GM04503 (cell line): ENCODE data around the gene AOPEP.

ENCODE experiments used
- DNase-seq: peaks from one replicate; pipeline ENCODE4 v3.0.0-alpha.2; 2012; ENCODE audit warnings: low read depth

AOPEP gene

GRCh38 chr9:95116002-95116807 is 389.7 kb downstream of the AOPEP start:
- no peak for DNase-seq

GRCh38 chr9:95116808-95117204 is 390.3 kb downstream of the AOPEP start:
- no peak for DNase-seq

DNA sequence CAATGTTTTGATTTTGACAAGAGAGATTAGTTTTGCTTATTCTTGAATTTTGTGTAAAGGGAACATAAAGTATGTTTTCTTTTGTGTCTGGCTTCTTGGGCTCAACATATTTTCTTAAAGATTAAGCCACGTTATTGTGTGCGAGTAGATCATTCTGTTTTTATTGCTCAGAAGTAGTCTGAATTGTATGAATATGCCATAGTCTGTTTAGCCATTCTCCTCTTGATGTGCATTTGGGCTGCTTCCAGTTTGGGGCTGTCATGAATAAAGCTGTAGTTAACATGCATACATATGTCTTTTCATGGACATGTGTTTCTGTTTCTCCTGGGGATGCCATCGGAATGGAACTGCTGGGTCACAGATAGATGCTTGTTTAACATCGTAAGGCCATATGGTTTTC is 392.1 kb downstream of the AOPEP start:
- DNase-seq = no peak

DNA sequence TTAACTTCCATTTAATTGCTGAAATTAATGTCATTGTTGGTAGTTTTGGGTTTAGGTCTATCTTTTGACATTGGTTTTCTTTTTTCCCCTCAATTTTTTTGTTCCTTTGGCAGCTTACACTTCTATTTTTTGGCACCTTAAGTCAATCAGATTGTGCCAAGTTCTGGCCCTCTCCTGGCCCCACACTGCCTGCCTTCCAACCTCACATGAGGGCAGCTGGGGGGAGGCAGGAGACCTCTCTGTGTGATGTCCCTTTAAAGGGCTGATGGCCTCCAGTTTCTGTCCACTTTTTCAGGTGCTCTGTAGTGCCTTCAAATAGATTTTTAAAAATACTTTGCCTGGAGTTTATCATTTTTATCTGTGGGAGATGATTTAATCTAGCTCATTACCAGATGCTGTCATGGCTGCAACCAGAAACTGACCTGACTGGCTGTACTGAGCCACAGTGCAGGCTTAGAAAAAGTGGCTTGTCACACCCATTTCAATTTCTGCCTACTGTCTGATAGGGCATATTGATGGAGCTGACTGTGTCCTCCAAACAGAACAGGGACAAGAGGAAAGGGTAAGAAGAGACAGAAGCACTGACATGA is 394.4 kb downstream of the AOPEP start:
- DNase-seq = no peak

DNA sequence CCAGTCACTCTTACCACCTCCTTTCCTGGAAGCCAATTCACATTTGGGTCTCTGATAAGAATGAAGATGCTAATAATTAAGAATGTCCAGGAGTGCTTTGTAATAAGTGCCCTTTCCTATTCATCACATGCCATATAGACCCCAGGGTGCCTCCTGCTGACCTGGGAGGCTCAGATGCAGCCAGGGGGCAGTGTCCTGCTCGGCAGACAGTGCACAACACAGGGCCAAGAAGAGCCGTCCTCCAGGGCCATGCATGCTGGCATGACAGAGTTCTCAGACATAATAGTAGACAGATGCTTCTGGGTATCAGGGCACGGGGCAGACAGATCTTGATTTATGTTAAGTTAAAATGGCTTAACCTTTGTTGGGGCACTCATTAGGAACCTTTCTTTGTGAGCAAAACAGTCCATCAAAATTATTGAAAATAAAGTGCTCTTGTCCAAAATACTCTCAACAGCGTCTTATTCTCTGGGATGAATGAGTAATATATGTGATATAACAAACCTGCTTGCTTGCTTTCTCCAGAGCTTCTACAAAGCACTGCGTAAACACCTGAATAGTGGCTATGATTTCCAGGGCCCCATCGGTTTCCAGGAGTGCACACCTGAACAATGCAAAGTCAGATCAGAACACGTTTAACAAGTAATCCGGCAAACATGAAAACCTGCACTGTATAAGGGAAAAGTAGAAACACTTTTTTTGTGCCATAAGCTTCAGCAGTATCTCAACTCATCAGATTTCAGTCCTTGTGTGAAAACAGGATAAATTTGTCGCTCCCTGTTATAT is 398.3 kb downstream of the AOPEP start:
- no peak for DNase-seq

DNA sequence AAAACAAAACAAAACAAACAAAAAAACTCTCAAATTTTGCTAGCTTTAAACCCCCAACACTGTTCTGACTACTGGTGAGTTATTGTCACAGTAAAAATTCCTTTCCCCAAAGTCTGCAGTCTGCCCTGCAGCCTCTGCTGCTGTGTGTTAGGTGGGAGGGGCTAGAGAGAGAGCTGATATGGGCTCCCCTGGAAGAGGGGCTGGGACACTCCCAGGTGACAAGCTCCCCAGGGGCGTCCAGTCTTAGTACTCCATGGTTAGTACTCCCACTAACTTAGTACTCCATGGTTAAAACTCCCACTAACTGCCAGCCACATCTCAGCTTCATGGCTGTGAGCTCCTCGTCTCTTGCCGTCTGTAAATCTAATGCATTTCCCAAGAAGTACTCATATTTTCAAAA is 399.2 kb downstream of the AOPEP start:
- DNase-seq = no peak

DNA sequence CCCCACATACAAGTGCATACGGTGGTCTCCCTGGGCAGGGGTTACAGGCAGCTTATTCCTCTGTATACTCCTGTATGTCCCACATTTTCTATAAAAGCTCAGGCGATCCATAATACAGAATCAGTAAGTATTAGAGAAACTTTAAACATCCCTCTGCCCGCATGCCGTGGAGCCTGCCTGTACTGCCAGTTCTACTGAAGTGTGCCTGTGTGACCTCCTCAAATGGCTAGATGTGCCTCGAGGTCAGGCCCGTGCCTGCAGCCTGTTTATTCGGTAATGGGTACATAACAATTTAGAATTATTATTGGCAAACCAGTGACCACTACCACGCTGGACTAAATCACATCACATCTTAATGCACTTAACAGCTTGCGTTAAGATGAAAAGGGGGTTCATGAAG is 400.2 kb downstream of the AOPEP start:
- DNase-seq = no peak

DNA sequence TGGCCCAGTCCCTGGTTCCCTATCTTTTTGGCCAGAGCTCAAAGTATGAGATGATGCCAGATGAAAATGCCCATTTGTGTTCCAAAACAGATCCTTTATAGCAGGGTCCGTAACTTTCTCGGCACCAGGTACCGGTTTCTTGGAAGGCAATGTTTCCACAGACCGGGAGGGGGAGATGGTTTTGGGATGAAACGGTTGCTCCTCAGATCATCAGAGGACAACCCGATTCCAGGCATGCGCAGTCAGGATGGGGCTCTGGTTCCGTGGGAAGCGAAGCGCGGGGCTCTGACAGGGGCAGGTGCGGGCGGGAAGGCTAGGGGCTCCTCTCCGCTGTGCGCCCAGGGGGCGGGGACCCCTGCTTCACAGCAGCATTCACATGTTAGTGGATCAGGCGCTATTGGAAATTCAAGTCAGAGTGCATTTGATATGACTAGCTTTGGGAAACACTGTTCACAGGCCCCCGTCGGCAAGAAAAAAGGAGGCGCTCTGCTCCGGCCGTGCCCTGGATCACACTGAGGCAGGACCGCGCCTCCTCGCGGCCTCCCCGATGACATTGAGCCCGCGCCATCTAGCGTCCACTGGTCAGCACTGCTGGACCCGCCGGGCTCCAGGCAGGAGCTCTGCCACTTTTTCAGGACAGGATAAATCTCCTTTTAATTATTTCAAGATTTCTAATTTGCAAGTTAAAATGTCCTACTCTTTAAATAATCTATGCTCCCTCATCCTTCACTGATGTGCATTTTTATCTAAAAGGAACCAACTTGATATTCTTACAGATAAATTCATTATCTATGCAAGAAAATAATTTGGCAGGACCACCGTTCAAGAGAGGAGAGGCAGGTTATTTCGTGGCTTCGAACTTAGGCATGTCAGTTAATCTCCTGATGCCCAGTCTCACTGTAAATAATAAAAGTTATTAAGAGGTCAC is 401.0 kb downstream of the AOPEP start:
- DNase-seq = no peak

DNA sequence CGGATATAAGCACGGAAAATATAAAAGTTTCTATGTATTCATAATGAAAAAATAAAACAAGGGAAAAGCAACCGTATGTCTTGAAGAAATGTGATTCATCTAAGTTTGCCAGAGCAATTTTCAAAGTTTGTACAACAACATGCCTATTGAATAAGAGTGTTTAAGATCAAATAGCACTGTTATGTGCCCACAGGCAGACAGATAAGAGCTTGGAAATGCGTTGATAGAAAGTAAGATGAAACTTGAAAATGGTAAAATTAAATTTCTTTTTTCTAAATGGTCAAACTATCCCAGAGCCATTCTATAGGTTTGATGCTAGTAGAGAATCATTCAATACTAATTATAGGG is 401.7 kb downstream of the AOPEP start:
- DNase-seq = no peak

GRCh38 chr9:95129476-95130291 is 403.2 kb downstream of the AOPEP start:
- no peak for DNase-seq

DNA sequence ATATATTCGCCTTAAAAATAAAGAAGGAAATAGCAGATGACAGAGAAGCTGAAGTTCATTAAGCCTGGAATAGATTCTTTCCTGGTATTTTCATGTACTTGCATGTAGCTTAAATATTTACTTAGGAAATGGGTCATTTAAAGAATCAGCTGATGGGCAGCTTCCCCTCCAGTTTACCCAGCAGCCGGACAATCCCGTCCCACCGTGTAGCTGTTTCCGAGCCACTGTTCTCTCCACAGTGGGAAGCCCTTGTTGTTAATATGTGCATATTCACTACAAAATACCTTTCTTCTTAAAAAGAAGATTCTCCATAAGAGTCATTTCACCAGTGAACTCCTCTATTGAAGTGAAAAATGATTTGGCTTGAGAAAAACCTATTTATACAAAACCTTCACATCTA is 404.0 kb downstream of the AOPEP start:
- no peak for DNase-seq

- no peak for DNase-seq
Measured at GRCh38 chr9:95131023-95131943, 404.8 kb downstream of the AOPEP start.

DNA sequence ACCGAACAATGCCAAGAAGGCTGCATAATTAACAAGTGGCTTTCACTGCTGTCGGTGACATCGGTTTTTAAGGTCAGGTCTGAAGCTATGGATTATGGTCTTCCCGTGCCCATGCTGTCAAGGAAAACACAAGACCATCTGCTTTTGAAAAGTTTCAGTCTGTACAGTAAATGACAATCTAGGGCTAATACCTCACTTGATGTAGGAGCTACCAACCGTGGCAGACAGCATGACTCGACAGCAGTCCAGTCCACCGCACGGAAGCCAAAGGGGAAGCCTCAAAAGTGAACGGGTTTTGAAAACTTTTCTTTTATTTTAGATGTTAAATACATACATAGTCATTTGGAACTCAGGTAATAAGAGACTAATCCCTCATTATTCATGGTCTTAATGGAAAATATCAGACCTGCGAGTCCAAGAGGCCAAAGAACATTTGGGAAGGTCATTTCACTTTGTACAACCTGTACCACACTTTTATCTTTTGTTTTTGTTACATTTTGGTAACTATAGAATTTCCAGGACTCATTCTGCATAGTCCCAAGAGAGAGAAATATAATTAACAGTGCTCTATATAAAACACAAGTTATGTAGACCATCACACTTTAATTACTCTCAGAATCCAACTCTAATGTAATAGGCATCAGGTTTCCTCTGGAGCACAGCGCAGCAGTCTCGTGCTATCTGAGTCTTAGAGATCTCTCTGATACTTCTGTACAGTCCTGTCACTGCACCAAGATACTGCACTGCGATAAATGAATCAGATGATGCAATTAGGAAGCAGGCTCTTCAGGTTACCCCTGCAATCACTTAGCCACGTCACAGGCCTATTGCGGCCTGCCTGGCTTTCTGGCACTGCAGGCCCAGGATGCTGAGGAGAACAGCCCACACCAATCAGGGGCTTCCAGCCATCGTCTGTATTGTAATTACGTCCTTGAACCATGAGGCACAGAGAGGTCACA is 406.1 kb downstream of the AOPEP start:
- no peak for DNase-seq

- no peak for DNase-seq
Measured at GRCh38 chr9:95133325-95133705, 406.8 kb downstream of the AOPEP start.

GRCh38 chr9:95134457-95134881 is 408.0 kb downstream of the AOPEP start:
- no peak for DNase-seq

- DNase-seq = no peak
Measured at GRCh38 chr9:95135756-95136155, 409.3 kb downstream of the AOPEP start.
